ENCODE data around the gene TGFBR3. TPM values are rescaled to one million over a fixed set of nuclear protein-coding genes. Genes with fewer than 3 reads are reported as not detected.
A peak's percentile ranks its signal among the peaks of the same experiment; 100 is the strongest.

The TGFBR3 gene
- total and polyA plus RNA-seq, 7 donors: 1.2 to 170 (median 92.2) TPM

DNA sequence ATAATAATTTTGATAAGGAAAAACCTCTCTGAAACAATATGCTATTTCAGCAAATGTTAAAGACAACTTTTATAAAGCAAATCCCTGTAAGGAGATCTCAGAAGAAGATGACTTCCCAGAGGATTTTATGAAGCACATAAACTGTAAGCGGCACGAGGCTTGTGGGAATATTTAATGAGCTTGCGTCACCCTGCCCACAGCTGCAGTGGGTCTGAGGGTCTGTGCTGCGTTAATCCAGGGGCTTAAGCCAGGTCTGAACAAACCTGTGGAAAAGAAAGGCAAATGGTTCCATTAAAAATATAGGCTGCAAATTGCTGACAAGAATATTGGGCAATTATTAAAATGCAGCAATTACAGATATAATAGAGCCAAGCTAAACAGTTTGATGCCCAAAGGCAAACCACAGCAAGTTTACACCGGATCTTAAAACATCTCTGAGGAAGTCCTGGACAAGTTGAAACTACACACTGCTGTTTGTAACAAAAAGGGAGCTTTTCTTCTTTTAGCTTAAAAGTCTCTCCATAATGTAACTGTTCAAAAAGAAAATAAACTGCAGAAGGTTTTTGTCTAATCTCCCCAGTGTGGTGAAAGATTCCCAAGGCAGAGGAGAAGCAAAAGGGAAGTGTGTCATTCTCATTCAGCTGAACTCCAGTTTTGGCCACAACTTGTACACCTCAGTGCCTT, 21.8 kb downstream of the TGFBR3 start:
- intact Hi-C loops (cut with DNase I): no loop called here

DNA sequence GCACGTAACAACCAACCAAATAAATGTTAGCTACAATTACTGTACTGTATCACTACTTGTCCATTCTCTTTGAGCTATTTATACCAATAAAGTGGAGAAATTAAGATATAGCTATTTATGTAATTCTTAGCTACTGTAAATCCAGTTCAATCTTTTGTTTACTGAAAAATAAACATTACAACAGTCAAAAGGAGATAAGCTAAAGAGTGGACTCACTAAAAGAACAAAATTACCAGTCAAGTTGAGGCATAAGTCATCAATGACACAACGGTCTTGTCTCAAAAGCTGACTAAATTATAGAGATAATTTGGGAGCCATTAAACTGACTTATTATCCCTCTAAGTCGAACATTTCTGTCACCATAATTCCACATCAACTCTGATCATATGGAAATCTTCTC, 22.5 kb downstream of the TGFBR3 start:
- Histone ChIP-seq H3K4me1 (peaks cover 0 to 48% (median 41%) of the 10 kb centered on the region in 4 donors), H3K27ac (peak overlapping the region in 3 of 4 donors; percentile 71 to 75 (median 73)), H3K27me3 (no peaks in the 10 kb centered on the region), H3K9me3 (no peaks in the 10 kb centered on the region), H3K4me3 (no peak overlapping the region), H3K36me3 (peaks cover 0 to 29% (median 0%) of the 10 kb centered on the region in 4 donors)
- intact Hi-C loops (cut with DNase I): no loop called here
- TF ChIP-seq EP300 (IDR thresholded peaks at IDR 0.05) (no peak), POLR2A (IDR thresholded peaks at IDR 0.05) (no peak), POLR2AphosphoS5 (IDR thresholded peaks at IDR 0.05) (no peak)
- TF ChIP-seq, protein P1, sequence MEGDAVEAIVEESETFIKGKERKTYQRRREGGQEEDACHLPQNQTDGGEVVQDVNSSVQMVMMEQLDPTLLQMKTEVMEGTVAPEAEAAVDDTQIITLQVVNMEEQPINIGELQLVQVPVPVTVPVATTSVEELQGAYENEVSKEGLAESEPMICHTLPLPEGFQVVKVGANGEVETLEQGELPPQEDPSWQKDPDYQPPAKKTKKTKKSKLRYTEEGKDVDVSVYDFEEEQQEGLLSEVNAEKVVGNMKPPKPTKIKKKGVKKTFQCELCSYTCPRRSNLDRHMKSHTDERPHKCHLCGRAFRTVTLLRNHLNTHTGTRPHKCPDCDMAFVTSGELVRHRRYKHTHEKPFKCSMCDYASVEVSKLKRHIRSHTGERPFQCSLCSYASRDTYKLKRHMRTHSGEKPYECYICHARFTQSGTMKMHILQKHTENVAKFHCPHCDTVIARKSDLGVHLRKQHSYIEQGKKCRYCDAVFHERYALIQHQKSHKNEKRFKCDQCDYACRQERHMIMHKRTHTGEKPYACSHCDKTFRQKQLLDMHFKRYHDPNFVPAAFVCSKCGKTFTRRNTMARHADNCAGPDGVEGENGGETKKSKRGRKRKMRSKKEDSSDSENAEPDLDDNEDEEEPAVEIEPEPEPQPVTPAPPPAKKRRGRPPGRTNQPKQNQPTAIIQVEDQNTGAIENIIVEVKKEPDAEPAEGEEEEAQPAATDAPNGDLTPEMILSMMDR (IDR thresholded peaks at IDR 0.05): no peak
- DNase-seq: no peak
- WGBS, 2 donors: 72 to 76% methylated on average over 3 of the region's 3 CpGs

More for the DNA sequence above, 21.8 kb downstream of the TGFBR3 start:
- peak overlapping the region; percentile 41 to 75 (median 72) for H3K27ac ChIP-seq
- H3K9me3 ChIP-seq: no peaks in the 10 kb centered on the region
- TF ChIP-seq EP300 (IDR thresholded peaks at IDR 0.05) (peak; percentile 9 to 51 (median 32)), POLR2A (IDR thresholded peaks at IDR 0.05) (no peak), POLR2AphosphoS5 (IDR thresholded peaks at IDR 0.05) (peak in 3 of 4 donors; percentile 8 to 34 (median 8))
- TF ChIP-seq, protein P1 (IDR thresholded peaks at IDR 0.05): no peak
- H3K4me3 ChIP-seq: no peak overlapping the region
- 68 to 80% methylated on average over 5 of the region's 5 CpGs for WGBS, 2 donors
- peaks cover 0 to 50% (median 43%) of the 10 kb centered on the region in 4 donors for H3K4me1 ChIP-seq
- no peak for DNase-seq
- H3K27me3 ChIP-seq: no peaks in the 10 kb centered on the region
- H3K36me3 ChIP-seq: peaks cover 0 to 23% (median 0%) of the 10 kb centered on the region in 4 donors

DNA sequence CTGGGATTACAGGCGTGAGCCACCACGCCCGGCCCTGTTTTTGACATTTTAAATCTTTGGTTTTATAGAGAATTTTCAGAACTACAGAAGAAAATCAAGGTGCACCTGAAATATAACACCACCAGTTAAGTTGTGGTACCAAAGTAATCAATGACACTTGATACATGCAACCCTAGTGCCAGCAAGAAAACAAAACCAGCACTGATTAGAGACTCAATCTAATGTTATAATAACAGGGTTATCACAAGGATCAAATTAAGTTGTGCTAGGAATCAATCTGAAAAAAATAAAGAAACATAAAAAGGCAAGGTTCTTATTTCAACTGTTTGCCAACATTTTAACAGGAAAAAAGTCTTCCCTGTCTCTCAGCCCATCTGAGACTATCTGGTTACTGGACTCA, 23.8 kb downstream of the TGFBR3 start:
- TF ChIP-seq, protein P1 (IDR thresholded peaks at IDR 0.05): no peak
- no peak for TF ChIP-seq POLR2AphosphoS5 (IDR thresholded peaks at IDR 0.05)
- TF ChIP-seq EP300 (IDR thresholded peaks at IDR 0.05): no peak
- no peak for TF ChIP-seq POLR2A (IDR thresholded peaks at IDR 0.05)
- Histone ChIP-seq H3K4me3 (no peak overlapping the region), H3K27me3 (no peaks in the 10 kb centered on the region), H3K9me3 (no peaks in the 10 kb centered on the region), H3K27ac (peak overlapping the region in 2 of 4 donors; percentile 73 to 75), H3K36me3 (peaks cover 0 to 30% (median 0%) of the 10 kb centered on the region in 4 donors), H3K4me1 (peaks cover 0 to 40% (median 38%) of the 10 kb centered on the region in 4 donors)
- DNase-seq: no peak
- WGBS, 2 donors: 91 to 95% methylated on average over 3 of the region's 3 CpGs
- intact Hi-C loops (cut with DNase I): no loop called here

DNA sequence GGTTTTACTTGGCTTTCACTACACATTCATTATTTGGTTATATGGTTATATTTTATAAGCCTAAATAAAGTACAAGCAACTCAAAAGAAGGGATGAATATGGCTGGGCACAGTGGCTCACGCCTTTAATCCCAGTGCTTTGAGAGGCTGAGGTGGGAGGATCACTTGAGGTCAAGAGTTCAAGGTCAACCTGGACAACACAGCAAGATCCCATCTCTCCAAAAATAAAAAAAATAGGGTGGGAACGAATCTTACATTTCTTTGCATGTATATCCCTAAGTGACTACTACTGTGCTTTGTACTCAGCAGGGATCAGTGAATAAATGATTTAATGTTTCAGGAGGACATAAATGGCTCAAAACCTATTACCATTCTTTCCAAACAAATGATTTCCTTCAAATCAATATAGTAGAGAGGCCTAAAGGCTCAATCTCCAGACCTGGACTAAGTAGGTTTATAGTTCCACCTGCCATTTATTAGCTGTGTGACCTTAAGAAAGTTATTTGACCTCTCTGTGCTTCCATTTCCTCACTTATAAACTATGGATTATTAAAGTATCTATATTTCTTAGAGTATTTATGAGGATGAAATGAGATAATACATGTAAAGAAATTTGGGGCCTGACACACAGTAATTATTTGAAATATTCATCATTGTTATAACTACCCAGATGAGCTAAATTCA, 28.3 kb downstream of the TGFBR3 start:
- no peaks in the 10 kb centered on the region for H3K27me3 ChIP-seq
- intact Hi-C loops (cut with DNase I): no loop called here
- 95 to 98% methylated on average over 2 of the region's 2 CpGs for WGBS, 2 donors
- H3K4me1 ChIP-seq: peaks cover 0 to 32% (median 22%) of the 10 kb centered on the region in 4 donors
- H3K9me3 ChIP-seq: no peaks in the 10 kb centered on the region
- TF ChIP-seq POLR2A (IDR thresholded peaks at IDR 0.05): no peak
- TF ChIP-seq, protein P1 (IDR thresholded peaks at IDR 0.05): no peak
- no peak for TF ChIP-seq EP300 (IDR thresholded peaks at IDR 0.05)
- no peak for TF ChIP-seq POLR2AphosphoS5 (IDR thresholded peaks at IDR 0.05)
- no peak for DNase-seq
- H3K27ac ChIP-seq: no peak overlapping the region
- no peak overlapping the region for H3K4me3 ChIP-seq
- H3K36me3 ChIP-seq: peaks cover 0 to 30% (median 0%) of the 10 kb centered on the region in 4 donors
